Thyroid gland (tissue), 4 donors: ENCODE measurements around the gene SEC22A. TPM values are rescaled to one million over a fixed set of nuclear protein-coding genes. Genes with fewer than 3 reads are reported as not detected.
"Not testable (repeated sequence)": the region's sequence is repeated elsewhere in the genome, so short reads cannot be mapped to it uniquely, and the experiment has no call there.

Source experiments
- DNase-seq, 2 donors: peaks; one replicate each; pipeline ENCODE4 v3.0.0-alpha.2; 2019
- H3K27ac ChIP-seq, 3 donors: fragments of 200-600 bp; sonication (generic); 1 replicate in 2 of 3; 2 replicates in 1 of 3; pipeline ENCODE4 v1.5.1; 2016 to 2019; ENCODE audit warnings: mild to moderate bottlenecking in 1 of 3, moderate library complexity in 1 of 3
- H3K27me3 ChIP-seq: fragments of 200-600 bp; sonication (generic); one replicate; pipeline ENCODE4 v1.5.1; 2019
- H3K36me3 ChIP-seq, 2 donors: fragments of 200-600 bp; sonication (generic); one replicate each; pipeline ENCODE4 v1.5.1; 2016 to 2019
- H3K4me1 ChIP-seq, 2 donors: fragments of 200-600 bp; sonication (generic); one replicate each; pipeline ENCODE4 v1.5.1; 2017 to 2019
- H3K4me3 ChIP-seq, 3 donors: fragments of 200-600 bp; sonication (generic); replicated peaks in 1 of 3; 1 replicate in 2 of 3; 2 replicates in 1 of 3; pipeline ENCODE4 v1.5.1; 2016; ENCODE audit warnings: mild to moderate bottlenecking in 1 of 3
- H3K9me3 ChIP-seq: fragments of 200-600 bp; sonication (generic); one replicate; pipeline ENCODE4 v1.5.1; 2017
- CTCF ChIP-seq, 6 experiments: fragments of 200-600 bp in 3 of 6; fragments of 450-650 bp in 3 of 6; sonication (generic) in 3 of 6; IDR thresholded peaks; one replicate each; pipeline ENCODE4 v1.5.1; 2016 to 2019; ENCODE audit warnings: antibody characterized with exemption in 6 of 6, mild to moderate bottlenecking in 2 of 6, inconsistent platforms in 1 of 6, moderate library complexity in 1 of 6
- POLR2A ChIP-seq, 2 donors: fragments of 450-650 bp; IDR thresholded peaks; one replicate each; pipeline ENCODE4 v1.6.1; 2017; ENCODE audit warnings: antibody characterized with exemption in 2 of 2, mild to moderate bottlenecking in 2 of 2, moderate library complexity in 1 of 2
- WGBS, 2 donors: methylation state at CpG; one replicate each; pipeline ENCODE4 v1.1.5; 2017; 5-methylcytosine and 5-hydroxymethylcytosine counted together
- intact Hi-C: fragments of 100-400 bp; cut with DNase I; formaldehyde crosslinking; loops from one replicate; pipeline ENCODE4 v1.15.1; 2023
- total RNA-seq, 4 donors: library from RNA; depleted of rRNA; stranded (reverse); fragments of >200 nt; gene quantifications; one replicate each; pipeline ENCODE4 v1.2.3, GENCODE V29; 2016

SEC22A gene
- total RNA-seq, 4 donors from 2014 or later = 22.4 to 45.2 (median 33.6) TPM

DNA sequence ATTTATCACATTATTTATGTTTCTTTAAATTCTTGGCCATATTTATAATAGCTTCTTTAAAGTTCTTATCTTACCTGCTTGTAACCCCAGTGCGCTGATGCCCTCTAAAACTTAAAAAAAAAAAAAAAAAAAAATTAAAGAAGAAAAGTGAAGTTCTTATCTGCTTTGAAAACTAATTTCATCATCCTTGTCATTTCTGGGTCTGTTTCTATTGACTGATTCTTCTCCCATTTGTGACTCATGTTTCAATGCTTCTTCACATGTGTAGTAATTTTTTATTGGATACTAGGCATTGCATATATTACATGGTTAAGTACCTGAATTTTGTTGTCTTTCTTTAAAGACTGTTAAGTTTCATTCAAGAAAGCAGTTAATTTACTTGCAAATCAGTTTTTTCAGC, 3.4 kb upstream of the SEC22A start:
- H3K9me3 ChIP-seq = no peaks in the 10 kb centered on the region
- H3K36me3 ChIP-seq = no peaks in the 10 kb centered on the region
- intact Hi-C loops = no loop called here
- no peaks in the 10 kb centered on the region for H3K27me3 ChIP-seq
- TF ChIP-seq CTCF (IDR thresholded peaks at IDR 0.05) (no peak), POLR2A (IDR thresholded peaks at IDR 0.05) (no peak)
- H3K4me3 ChIP-seq = no peak overlapping the region
- 95 to 96% methylated on average over 1 of the region's 1 CpG for WGBS, 2 donors
- no peak for DNase-seq
- H3K27ac ChIP-seq = no peak overlapping the region
- peaks cover 5 to 9% of the 10 kb centered on the region in 2 donors for H3K4me1 ChIP-seq

DNA sequence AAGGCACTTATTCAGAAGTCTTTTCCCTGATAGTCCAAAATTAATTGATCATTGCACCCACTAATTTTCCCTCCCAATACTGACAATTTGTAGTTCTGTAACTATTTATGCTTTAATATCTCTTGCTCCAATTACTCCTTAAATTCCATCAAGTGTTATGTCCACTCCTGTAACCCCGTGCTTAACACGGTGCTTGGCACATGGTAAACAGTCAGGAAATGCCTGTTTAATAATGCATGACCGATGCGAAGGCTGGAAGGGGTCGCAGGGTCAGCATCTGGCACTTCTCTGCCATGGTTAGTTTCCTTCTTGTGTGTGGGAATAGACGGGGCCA, 553 bp upstream of the SEC22A start:
- peak overlapping the region in 2 of 3 donors; percentile 19 to 76 for H3K27ac ChIP-seq
- WGBS, 2 donors = 3 to 5% methylated on average over 6 of the region's 6 CpGs
- TF ChIP-seq CTCF (IDR thresholded peaks at IDR 0.05) (no peak), POLR2A (IDR thresholded peaks at IDR 0.05) (no peak)
- peaks cover 5 to 9% of the 10 kb centered on the region in 2 donors for H3K4me1 ChIP-seq
- H3K36me3 ChIP-seq = no peaks in the 10 kb centered on the region
- intact Hi-C loops = no loop called here
- H3K27me3 ChIP-seq = no peaks in the 10 kb centered on the region
- H3K4me3 ChIP-seq = peak overlapping the region; percentile 3 to 72 (median 31)
- no peak for DNase-seq
- no peaks in the 10 kb centered on the region for H3K9me3 ChIP-seq

DNA sequence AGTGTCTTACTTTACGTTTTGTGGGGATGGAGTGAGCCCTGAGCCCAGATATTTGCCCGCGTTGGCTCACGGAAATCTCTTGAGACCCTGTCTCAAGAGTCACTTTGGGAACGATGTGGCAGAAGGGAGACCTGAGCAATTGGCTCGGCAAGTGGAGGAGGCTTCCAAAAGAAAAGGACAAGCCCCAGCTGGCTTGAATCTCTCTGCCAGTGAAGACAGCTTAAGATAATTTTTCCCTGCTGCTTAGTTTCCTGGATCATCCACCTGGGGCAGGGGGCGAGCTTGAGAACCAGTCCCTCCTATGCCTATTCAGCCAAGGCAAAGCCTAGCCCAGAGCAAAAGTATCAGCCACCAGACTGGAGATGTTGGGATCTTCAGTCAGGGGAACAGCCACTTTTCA, 708 bp downstream of the SEC22A start:
- intact Hi-C loops = no loop called here
- 0% methylated on average over 3 to 7 of the region's 7 CpGs for WGBS, 2 donors
- H3K27me3 ChIP-seq = no peaks in the 10 kb centered on the region
- H3K4me3 ChIP-seq = peak overlapping the region; percentile 31 to 86 (median 72)
- peak overlapping the region in 2 of 3 donors; percentile 76 to 77 for H3K27ac ChIP-seq
- peaks cover 5 to 9% of the 10 kb centered on the region in 2 donors for H3K4me1 ChIP-seq
- H3K36me3 ChIP-seq = no peaks in the 10 kb centered on the region
- DNase-seq = no peak
- TF ChIP-seq POLR2A (IDR thresholded peaks at IDR 0.05) (no peak), CTCF (IDR thresholded peaks at IDR 0.05) (no peak)
- H3K9me3 ChIP-seq = no peaks in the 10 kb centered on the region

DNA sequence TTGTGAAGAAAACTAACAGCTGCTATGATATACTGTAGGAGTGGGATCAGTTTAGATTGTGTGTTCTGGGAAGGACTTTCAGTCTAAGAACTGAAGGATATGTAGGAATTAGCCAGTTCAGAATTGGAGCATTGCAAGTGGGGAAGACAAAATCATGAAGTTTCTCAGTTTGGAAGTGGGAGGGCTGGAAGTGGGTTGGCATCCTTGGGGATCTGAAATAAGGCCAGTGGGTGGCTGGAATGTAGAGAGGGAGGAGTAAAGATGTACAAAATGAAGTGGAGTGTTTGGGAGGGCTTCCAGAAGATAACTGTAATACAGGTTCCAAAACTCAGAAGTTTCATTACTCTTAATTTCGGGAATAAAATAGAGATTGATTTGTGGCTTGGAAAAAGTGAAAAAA, 17.2 kb downstream of the SEC22A start:
- intact Hi-C loops = no loop called here
- TF ChIP-seq POLR2A (IDR thresholded peaks at IDR 0.05) (no peak), CTCF (IDR thresholded peaks at IDR 0.05) (no peak)
- WGBS, 2 donors = 83 to 94% methylated on average over 1 of the region's 1 CpG

DNA sequence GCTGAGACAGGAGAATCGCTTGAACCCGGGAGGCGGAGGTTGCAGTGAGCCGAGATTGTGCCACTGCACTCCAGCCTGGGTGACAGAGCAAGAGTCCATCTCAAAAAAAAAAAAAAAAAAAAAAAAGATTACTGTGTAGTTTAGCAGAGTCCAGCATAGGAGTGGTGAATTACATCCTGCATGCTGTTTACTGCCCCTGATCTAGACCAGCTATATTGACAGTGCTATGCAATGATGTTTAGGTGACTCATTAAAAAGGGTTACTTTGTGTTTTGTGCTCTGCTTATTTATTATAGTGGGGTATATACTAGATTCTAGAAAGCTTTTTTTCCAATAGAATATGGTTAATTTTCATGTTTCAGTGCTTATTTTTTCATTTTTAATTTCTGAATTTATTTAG, 19.6 kb downstream of the SEC22A start:
- H3K36me3 ChIP-seq, H3K27ac ChIP-seq, H3K27me3 ChIP-seq, intact Hi-C loops, DNase-seq, H3K9me3 ChIP-seq, H3K4me3 ChIP-seq, H3K4me1 ChIP-seq: not testable (repeated sequence)
- WGBS, 2 donors = 99 to 100% methylated on average over 4 of the region's 4 CpGs

More for the DNA sequence above, 17.2 kb downstream of the SEC22A start:
- Histone ChIP-seq H3K4me3 (no peak overlapping the region), H3K4me1 (no peaks in the 10 kb centered on the region), H3K36me3 (no peaks in the 10 kb centered on the region), H3K27me3 (no peaks in the 10 kb centered on the region), H3K9me3 (no peaks in the 10 kb centered on the region), H3K27ac (no peak overlapping the region)
- no peak for DNase-seq

DNA sequence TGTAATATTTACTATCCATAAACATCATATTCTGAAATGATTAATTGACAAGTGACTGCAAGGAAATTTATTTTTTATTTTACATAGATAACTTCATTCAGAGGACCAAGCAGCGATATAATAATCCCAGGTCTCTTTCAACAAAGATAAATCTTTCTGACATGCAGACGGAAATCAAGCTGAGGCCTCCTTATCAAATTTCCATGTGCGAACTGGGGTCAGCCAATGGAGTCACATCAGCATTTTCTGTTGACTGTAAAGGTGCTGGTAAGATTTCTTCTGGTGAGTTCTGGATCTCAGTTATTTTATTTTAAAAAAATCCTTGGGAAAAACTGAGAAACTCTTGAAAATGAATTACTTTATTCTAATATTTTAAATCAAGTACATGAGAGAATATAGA, 23.3 kb downstream of the SEC22A start:
- intact Hi-C loops = no loop called here
- H3K4me3 ChIP-seq = no peak overlapping the region
- no peak overlapping the region for H3K27ac ChIP-seq
- H3K4me1 ChIP-seq = no peaks in the 10 kb centered on the region
- no peaks in the 10 kb centered on the region for H3K27me3 ChIP-seq
- WGBS, 2 donors = 92 to 99% methylated on average over 3 of the region's 3 CpGs
- TF ChIP-seq POLR2A (IDR thresholded peaks at IDR 0.05) (no peak), CTCF (IDR thresholded peaks at IDR 0.05) (no peak)
- H3K9me3 ChIP-seq = no peaks in the 10 kb centered on the region
- H3K36me3 ChIP-seq = peaks cover 0 to 4% of the 10 kb centered on the region in 2 donors
- DNase-seq = no peak
